GM21786 (cell line): ENCODE measurements around the gene PAPSS2.

Experiments used
- ATAC-seq: cut with Tn5 transposase; IDR thresholded peaks from one replicate; pipeline ENCODE4 v1.9.1; 2021; ENCODE audit not compliant: unreplicated experiment

Gene PAPSS2

DNA sequence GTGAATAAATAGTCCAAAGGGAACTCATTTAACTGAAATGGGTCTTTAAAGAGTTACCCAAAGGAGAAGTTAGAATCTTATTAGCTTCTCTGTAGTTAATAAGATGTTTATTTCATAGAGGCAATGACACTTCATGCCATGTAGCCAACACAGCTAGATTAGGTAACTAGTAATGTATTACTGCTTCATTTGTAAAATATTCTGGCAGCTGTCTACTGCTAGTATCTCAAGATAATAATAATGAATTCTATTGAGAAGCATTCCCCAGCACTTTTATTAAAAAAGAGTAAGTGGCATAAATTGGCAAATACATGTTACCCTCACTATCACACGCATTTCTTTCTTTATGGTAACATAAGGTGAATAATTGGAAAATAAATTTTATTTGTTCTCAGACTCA lies 10.1 kb downstream of the PAPSS2 start:
- ATAC-seq: no peak

DNA sequence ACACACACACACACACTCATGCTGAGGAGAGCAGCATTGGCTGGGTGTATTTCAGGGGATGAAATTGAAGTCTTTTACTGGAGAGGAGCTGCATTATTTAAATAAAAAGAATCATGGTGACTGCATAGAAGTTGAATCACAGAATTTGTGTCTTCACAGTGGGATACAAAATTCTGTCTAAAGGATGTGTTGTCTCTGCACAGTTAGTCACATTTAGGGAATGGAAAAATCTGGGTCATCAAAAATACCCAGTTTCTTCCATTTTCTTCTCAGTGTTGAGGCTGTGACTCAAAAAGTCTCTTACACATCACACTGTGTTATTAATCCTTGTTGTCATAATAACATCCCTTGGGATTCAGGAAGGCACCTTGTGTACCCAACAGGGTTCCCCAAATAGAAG lies 10.9 kb downstream of the PAPSS2 start:
- ATAC-seq: no peak

DNA sequence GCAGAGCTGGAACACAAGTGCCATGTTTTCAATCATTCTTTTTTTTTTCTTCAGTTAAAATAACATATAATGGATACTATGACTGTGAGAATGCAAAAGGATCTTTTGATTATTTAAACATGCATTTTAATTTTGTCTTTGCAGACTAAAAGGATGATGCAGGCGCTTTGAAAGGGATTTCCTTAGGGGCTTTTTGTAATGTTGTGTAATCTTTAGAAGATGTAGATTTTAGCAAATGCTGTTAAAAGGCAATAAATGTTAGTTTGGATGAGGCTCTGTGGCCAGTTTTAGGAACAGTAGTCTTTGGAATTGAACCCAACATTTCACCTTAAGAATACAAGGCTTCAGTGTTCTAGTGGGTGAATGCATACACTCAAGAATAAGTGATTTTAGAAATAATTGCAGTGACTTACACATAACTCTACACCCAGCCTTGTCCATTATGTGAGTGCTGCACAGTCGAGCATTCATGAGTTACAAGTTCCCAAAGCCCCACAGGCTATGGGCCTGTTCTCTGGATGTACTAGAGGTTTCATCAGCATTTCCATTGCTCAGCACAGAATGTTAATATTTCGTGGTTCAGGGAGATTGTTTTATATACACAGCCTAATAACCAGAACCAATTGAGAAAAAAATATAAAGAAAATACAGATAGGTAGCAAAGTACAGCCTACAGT lies 11.6 kb downstream of the PAPSS2 start:
- ATAC-seq: no peak

DNA sequence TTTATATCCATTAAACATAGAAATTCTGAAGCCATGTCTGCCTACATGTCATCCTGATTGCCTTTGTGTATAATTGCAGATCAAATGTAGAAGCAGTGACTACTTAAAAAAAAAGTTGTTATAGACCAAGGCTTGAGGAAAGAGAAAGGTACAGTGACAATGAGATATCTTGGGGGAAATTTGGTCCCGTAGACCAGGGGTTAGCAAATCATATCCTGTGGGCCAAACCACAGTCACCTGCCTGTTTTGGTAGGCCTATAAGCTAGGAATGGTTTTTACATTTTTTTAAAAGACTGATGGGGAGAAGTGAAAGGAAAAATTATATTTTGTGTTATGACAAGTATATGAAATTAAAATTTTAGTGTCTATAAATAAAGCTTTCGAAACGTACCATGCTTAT lies 12.9 kb downstream of the PAPSS2 start:
- ATAC-seq: no peak

DNA sequence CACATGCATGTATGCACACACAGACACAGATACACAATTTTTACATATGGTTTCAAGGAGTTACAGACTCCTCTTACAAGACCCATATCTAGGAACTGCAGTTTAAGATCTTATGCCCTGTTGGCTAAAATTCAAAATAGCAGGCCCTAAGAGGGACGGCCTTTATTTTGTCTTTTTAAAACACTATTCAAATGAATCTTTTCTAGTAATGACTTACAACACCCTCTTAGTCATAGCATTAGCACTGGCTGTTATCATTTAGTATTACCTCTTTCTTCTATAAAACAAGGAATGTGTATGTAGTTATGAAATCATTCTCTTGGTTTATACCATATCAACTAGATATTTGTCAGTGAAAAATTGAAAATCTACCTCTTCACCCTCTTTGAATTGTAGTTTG lies 15.3 kb downstream of the PAPSS2 start:
- no peak for ATAC-seq

DNA sequence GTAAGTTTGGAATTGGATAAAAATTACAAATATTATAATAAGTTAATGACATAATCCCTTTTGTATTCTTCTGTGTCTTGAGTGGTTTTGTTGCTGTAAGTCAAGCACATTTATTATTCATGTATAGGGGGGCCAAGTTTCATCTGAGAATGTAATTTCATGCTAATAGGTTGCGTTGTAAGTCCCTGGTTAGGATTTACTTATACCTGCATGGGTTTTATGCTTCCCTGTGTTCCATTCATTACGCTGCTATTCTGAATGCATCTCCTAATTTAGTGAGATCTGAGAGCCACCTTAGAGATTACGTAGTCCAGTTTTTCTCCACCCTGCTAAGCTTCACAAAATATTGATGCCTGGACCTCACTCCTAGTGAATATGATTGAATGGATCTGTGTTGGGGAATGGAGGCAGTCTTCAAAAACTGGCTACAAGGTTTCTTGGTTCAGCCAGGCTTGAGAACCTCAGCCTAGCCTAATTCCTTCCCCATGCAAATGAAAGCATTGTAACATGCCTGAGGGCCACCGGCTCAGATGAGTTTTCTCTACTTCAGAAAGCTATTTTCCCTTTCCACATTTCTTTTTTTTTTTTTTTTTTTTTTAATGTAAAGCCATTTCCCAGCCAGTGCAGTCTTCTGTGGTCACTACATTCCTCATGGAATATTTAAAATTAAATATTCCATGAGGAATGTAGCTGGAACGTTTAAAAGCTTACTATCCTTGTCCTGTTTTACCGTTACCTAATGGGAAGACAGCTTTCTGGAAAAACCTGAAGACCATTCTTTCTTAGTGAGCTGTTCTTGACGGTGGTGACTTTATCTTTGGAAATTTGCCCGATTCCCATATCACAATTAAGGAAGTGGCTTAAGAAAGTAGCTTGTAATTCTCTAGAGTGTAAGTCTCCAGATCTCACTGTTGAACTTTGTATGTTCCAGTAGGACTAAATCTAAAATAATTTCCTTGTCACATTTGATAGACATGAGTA lies 16.0 kb downstream of the PAPSS2 start:
- ATAC-seq: no peak

DNA sequence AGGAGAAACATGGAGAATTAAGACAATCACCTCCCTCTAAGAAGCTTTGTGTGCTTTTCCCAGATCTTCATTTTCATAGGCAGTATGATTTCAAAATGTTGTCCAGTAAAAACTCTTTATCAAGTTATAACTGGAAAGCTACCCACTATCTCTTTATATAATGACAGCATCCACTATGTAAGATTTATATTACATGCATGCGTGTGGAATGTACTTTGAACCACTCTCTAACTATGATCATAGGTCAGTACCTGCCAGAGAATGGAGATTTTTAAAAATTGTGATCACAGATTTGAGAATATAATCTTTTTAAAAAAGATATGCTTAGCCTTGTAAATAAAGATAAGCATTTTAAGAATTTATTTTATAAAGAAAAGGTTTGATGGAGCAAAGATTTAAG lies 17.9 kb downstream of the PAPSS2 start:
- ATAC-seq: no peak

DNA sequence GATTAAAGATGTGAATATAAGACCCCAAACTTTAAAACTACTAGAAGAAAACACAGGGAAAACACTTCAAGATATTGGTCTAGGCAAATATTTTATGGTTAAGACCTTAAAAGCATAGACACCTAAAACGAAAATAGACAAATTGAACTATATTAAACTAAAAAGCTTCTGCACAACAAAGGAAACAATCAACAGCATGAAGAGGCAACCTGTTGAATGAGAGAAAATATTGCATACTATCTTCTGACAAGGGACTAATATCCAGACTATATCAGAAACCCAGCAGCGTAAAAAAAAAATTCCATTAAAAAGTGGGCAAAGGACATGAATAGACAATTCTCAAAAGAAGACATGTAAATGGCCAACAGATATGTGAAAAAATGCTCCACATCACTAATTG lies 18.6 kb downstream of the PAPSS2 start:
- ATAC-seq: no peak

DNA sequence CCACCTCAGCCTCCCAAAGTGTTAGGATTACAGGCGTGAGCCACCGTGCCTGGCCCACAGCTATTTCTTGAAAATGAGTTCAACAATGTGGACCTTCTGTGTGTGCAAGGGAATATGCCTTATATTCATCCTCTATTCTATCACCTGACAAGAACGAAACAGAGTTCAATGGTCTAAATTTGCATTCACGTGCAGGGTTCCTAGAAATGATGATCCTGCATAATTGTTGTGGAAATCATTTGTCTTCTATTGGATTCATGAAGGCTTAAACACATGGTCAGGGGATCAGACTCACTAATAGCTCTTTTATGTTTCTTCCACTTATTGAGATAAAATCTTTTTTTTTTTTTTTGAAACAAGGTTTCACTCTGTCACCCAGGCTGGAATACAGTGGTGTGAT lies 23.7 kb downstream of the PAPSS2 start:
- ATAC-seq: no peak

DNA sequence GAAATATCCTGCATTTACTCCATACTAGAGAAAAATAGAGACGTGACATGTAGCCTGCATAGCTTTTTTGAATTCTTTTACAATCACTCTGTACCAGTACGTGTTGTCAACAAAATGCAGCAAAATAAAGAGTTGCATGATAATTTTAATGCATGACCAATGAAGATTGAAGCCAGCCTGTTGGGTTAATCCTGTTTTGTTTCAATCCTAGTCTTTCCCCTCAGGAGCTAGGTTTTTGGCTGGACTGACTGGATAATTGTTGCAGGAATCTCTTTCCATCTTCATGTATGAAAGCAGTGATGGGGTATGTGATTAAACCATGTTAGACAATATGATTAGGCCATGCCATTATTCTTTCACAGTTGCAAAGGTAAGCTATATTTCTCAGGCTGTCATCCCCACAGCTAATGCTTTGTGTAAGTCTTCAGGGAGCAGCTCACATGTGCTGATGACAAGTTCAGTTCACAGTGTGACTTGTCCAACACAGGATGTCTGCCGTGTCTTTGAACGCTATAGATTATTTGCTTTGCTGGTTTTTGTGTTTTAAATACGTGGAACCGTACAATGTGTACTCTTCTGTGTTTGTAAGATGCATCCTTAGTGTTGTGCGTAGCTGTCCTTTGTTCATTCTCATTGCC lies 24.4 kb downstream of the PAPSS2 start:
- ATAC-seq: no peak

DNA sequence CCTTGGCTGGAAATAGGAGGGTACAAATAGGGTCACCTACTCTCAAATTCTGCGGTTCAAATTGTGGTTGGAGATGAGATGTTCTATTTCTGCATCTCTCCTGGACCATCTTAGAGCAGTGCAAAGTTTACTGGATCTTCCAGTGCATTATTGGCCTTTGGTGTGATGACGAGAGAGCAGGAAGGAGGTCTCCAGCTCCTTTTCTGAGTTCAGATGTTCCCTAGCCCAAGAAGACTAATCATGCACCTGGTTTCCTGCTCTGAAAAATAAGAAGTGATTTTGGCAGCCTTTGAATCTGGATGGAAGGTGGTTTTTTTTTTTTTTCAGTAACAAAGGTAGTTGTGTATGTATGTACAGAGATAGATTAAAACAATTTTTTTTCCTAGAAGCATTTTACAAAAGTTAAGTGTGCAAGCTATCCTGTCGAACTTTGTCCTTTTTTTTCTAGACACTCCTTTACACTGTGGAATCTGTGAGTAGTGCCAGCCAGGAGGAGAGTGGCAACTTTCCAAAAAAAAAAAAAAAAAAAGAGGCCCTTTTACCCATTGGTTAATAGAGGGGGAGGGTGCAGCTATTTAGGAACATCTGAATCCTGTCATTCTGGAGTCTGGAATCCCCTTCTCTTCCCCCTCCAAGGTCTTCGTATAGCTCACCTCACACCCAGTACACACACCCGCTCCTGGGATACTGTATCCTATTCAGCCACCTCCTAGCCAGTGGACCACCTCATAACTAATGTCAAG lies 26.3 kb downstream of the PAPSS2 start:
- no peak for ATAC-seq

DNA sequence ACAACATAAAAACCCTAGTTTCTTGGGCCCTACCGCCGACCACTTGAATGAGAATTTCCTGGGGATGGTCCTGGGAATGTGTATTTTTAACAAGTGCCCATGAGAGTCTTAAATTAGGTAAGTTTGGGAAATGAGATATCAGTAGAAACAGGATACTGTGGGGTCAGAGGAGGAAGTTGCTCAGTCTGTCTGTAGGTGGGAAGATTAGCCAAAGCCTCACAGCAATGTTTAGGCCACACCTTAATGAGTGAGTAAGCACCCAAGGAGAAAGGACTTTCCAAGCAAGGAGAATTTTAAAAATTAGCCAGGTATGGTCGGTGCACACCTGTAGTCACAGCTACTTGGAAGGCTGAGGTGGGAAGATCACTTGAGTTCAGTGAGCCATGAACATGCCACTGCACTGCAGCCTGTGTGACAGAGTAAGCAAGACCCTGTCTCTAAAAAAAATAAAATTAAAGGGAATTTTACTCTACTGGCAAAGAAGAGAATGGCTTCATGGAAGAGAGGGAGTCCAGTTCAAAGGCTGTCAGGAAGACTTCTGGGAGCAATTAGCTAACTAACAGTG lies 31.9 kb downstream of the PAPSS2 start:
- ATAC-seq: no peak

DNA sequence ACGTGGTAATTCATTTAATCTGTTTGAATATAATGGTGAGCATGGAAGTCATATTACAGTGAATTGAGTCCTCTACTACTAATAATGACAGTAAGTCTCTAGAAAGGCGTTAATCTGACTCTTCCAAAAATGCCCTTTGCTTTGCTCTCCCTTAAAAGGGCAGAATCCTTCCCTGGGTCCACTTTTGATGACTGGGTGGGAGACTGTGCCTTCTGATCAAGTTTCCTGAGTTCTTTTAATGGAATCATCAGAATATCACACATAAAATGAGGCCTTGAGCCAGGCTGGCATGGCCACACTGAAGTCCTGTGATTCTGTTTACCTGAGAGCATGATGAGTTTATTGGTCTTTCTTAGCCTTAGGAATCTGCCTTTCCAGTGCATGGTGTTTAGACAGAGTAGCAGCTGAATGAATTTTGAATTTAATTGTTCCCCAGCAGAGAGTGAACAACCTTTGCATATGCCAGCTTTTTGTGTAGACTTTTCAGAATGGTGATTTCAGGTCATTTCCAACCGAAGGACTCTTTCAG lies 33.3 kb downstream of the PAPSS2 start:
- no peak for ATAC-seq

DNA sequence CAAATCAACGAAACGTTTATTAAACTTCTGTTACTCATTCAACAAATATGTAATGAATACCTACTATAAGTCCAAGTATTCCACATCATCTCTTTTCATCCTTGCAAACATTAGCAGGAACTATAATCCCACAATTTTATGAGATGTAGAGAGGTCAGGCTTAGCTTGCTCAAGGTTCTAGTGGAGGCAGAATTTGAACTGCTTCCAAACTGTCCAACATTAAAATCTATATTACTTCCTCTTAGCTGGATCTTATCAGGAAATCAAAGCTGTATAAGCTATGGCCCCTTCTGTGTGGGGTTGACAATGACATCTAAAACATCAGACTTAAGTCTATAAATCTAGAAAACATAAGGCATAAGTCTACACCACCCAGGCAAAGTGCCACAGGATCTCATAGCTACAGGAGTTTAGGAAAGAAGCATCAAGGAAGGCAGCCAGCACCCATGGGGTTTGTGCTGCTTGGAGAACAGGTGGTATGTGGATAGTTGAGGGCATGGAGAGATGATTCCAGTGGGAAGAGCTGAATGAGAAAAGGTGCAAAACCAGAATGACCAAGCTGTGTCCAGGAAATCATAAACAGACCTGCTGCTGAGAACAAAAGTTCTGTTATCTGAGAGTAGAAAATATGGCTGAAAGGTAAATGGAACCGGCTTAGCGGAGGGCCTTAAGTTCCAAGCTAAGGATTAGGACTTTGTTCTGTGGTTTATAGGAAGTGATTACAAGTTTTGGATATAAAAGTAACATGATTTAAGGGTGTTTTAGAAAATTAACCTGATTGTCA lies 34.5 kb downstream of the PAPSS2 start:
- no peak for ATAC-seq

DNA sequence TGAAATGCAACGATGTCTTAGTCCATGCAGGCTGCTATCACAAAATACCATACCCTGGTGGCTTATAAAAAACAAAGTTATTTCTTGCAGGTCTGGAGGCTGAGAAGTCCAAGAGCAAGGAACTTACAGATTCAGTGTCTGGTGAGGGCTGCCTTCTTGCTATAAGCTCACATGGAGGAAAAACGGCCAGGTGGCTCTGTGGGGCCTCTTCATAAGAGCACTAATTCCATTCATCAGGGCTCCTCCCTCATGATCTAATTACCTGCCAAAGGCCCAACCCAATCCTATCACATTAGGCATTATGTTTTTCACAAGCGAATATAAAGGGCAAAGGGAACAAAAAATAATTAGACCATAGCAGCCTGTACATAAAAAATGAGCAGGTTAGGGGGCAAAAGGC lies 35.4 kb downstream of the PAPSS2 start:
- ATAC-seq: no peak

DNA sequence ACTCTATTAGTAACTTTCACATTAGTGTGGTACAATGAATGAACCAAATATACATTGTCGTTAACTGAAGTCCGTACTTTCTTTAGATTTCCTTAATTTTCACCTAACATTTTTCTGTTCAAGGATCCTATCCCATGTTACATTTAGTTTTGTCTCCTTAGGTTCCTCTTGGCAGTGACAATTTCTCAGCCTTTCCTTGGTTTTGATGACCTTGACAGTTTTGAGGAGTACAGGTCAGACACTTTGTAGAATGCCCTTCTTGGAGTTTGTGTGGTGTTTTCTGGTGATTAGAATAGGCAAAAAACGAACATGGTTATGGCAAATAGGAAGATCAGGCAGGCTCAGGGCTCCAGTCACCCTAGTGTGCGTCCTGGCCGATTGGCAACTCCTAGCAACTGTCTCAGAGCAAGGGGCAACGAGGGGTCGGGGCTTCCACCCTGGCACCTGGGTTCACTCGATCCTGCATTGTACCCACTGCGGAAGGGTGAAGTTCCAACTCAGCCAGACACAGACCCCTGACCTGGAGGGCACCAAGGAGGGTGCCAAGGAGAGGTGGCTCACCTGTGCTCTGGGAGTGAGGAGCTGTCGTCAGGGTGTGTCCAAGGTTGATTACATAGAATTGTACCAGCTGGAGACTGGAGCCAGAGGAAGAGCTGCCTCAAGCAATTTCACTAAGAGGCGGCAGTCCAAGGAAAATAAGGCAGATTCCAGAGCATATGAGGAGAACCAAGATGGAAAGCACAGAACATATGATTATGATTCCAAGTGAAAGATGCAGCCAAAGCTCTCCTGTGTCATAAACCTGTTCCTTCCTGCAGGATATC lies 37.5 kb downstream of the PAPSS2 start:
- no peak for ATAC-seq

DNA sequence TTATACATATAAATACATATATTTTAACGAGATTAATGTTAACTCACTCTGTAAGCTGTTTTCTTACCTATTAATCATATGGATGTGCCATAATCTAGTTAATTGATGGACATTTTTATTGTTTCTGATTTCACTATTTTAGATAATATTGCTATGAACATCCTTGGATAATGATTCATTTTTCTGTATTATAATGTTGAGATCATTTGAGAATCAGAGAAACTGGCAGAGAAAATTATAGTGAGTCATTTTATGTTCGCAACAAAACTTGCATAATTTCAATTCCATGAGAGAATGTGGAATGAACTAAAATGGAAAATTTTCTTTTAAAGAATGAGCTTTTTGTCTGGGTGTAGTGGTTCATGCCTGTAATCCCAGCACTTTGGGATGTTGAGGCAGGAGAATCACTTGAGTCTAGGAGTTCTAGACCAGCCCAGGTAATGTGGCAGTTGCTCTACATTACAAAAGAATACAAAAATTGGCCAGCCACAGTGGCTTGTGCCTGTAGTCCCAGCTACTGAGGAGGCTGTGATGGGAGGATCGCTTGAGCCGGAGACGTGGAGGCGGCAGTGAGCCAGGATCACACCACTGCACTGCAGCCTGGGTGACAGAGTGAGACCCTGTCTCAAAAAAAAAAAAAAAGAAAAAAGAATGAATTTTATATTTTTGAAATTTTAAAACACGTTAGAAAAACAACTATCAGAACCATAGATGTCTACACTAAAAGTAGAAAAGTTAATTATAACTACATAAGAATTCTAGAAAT lies 40.5 kb downstream of the PAPSS2 start:
- no peak for ATAC-seq

DNA sequence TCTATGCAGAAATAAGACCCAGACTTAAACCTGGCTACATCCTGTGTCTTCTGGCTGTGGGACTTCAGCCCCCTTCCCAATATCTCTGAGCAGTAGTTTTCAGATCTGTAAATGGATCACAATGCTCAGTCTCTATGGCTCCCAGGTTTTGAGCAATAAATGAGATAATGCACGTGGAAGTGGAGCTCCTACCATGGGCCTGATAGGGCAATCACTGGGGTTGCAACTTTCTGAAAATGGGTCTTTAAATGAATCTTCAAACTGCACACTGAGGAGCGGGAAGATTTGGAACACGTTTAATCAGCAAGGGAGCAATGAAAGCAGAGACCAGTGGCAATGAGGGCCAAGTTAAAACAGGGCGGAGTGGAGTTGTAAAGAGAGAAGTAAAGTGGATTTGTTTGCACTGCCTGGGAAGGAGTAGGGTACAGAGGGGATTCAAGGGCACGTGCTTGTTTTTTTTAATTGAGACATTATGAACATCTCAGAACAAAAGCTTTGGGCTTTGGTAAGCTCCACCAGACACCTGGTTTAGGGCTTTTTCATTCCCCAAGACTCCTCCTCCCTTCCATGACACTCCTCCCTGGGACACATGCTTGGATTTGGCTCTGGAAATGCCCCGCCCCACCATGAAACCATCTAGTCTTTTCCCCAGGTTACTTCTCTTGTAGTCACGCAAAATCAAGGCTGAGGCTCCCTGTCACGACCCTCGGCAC lies 42.7 kb downstream of the PAPSS2 start:
- ATAC-seq: no peak
